ENCODE results near the gene SCYL1. TPM values are rescaled to one million over a fixed set of nuclear protein-coding genes. Genes with fewer than 3 reads are reported as not detected.

SCYL1 gene
- total RNA-seq, 1 experiment from 2014 or later, result 106 TPM

GRCh38 chr11:65537296-65537597, 12.4 kb downstream of the SCYL1 start:
- DNase-seq, result no peak
- TF ChIP-seq CTCF (conservative IDR thresholded peaks at IDR 0.05) (no peak), EZH2 (IDR thresholded peaks at IDR 0.05; ENCODE audit: low read depth) (no peak)
- Histone ChIP-seq H3K27me3 (ENCODE audit: insufficient read depth, low read depth) (no peaks in the 10 kb centered on the region), H4K20me1 (ENCODE audit: insufficient read depth) (peaks cover 22% of the 10 kb centered on the region), H3K4me2 (no peak overlapping the region), H3K4me1 (replicated peaks; ENCODE audit: insufficient read depth) (peaks cover 16% of the 10 kb centered on the region), H3K27ac (no peak overlapping the region), H3K9me2 (ENCODE audit: insufficient read depth) (no peaks in the 10 kb centered on the region), H3K4me3 (no peak overlapping the region), H3K9me3 (ENCODE audit: insufficient read depth, low read depth) (no peaks in the 10 kb centered on the region), H2AFZ (no peak overlapping the region), H3F3A (ENCODE audit: insufficient read depth, low read depth) (peaks cover 72% of the 10 kb centered on the region), H3K36me3 (ENCODE audit: low read depth) (peaks cover 11% of the 10 kb centered on the region), H3K79me2 (ENCODE audit: low read depth) (no peaks in the 10 kb centered on the region)
- intact Hi-C loops (cut with micrococcal nuclease; ENCODE audit: unreplicated experiment), result no loop called here
- no TSS peak for BruUV-seq (replicated peaks)
- ChIA-PET POLR2A (ENCODE audit: unreplicated experiment) (no interaction called here), CTCF (no interaction called here)

GRCh38 chr11:65537620-65538231, 12.8 kb downstream of the SCYL1 start:
- Histone ChIP-seq H3K79me2 (ENCODE audit: low read depth) (no peaks in the 10 kb centered on the region), H3K27me3 (ENCODE audit: insufficient read depth, low read depth) (no peaks in the 10 kb centered on the region), H4K20me1 (ENCODE audit: insufficient read depth) (peaks cover 22% of the 10 kb centered on the region), H3F3A (ENCODE audit: insufficient read depth, low read depth) (peaks cover 77% of the 10 kb centered on the region), H2AFZ (no peak overlapping the region), H3K9me3 (ENCODE audit: insufficient read depth, low read depth) (no peaks in the 10 kb centered on the region), H3K27ac (no peak overlapping the region), H3K4me1 (replicated peaks; ENCODE audit: insufficient read depth) (peaks cover 17% of the 10 kb centered on the region), H3K9me2 (ENCODE audit: insufficient read depth) (no peaks in the 10 kb centered on the region), H3K36me3 (ENCODE audit: low read depth) (peaks cover 10% of the 10 kb centered on the region), H3K4me2 (no peak overlapping the region), H3K4me3 (no peak overlapping the region)
- CTCF ChIA-PET, result no interaction called here
- DNase-seq, result no peak
- BruUV-seq (replicated peaks), result no TSS peak
- POLR2A ChIA-PET (ENCODE audit: unreplicated experiment), result interaction anchor here (0.6 kb wide), 1 partner anchor 122 kb away, joined by 3 read pairs; no protein-coding TSS in a partner anchor
- TF ChIP-seq CTCF (conservative IDR thresholded peaks at IDR 0.05), result no peak
- TF ChIP-seq EZH2 (IDR thresholded peaks at IDR 0.05; ENCODE audit: low read depth), result no peak
- intact Hi-C loops (cut with micrococcal nuclease; ENCODE audit: unreplicated experiment), result no loop called here

GRCh38 chr11:65538232-65538914, 13.5 kb downstream of the SCYL1 start:
- TF ChIP-seq EZH2 (IDR thresholded peaks at IDR 0.05; ENCODE audit: low read depth), result no peak
- no peak for TF ChIP-seq CTCF (conservative IDR thresholded peaks at IDR 0.05)
- no peak overlapping the region for H3K27ac ChIP-seq
- no peaks in the 10 kb centered on the region for H3K79me2 ChIP-seq (ENCODE audit: low read depth)
- BruUV-seq (replicated peaks), result TSS peak; percentile 32
- no peak for DNase-seq
- H3F3A ChIP-seq (ENCODE audit: insufficient read depth, low read depth), result peaks cover 78% of the 10 kb centered on the region
- ChIA-PET POLR2A (ENCODE audit: unreplicated experiment) (interaction anchor here (0.6 kb wide), 1 partner anchor 122 kb away, joined by 3 read pairs; no protein-coding TSS in a partner anchor), CTCF (interaction anchor here (0.5 kb wide), 2 partner anchors 11 to 59 kb away, joined by 3 to 6 read pairs; no protein-coding TSS in a partner anchor)
- peaks cover 10% of the 10 kb centered on the region for H3K36me3 ChIP-seq (ENCODE audit: low read depth)
- peaks cover 22% of the 10 kb centered on the region for H4K20me1 ChIP-seq (ENCODE audit: insufficient read depth)
- peaks cover 17% of the 10 kb centered on the region for H3K4me1 ChIP-seq (replicated peaks; ENCODE audit: insufficient read depth)
- intact Hi-C loops (cut with micrococcal nuclease; ENCODE audit: unreplicated experiment), result no loop called here
- H3K4me2 ChIP-seq, result no peak overlapping the region
- no peaks in the 10 kb centered on the region for H3K9me3 ChIP-seq (ENCODE audit: insufficient read depth, low read depth)
- H2AFZ ChIP-seq, result no peak overlapping the region
- no peak overlapping the region for H3K4me3 ChIP-seq
- H3K27me3 ChIP-seq (ENCODE audit: insufficient read depth, low read depth), result no peaks in the 10 kb centered on the region
- H3K9me2 ChIP-seq (ENCODE audit: insufficient read depth), result no peaks in the 10 kb centered on the region
